Body of pancreas (tissue), 4 donors: Measurements from ENCODE around the gene ANO10.

ENCODE experiments used
- CTCF ChIP-seq, 7 experiments: fragments of 450-650 bp in 4 of 7; fragments of 200-600 bp in 3 of 7; sonication (generic) in 3 of 7; IDR thresholded peaks; one replicate each; pipeline ENCODE4 v1.5.1; 2016 to 2019; ENCODE audit warnings: antibody characterized with exemption in 7 of 7
- POLR2A ChIP-seq, 3 donors: fragments of 450-650 bp; IDR thresholded peaks; one replicate each; pipeline ENCODE4 v1.6.1; 2016; ENCODE audit warnings: antibody characterized with exemption in 3 of 3, mild to moderate bottlenecking in 2 of 3

DNA sequence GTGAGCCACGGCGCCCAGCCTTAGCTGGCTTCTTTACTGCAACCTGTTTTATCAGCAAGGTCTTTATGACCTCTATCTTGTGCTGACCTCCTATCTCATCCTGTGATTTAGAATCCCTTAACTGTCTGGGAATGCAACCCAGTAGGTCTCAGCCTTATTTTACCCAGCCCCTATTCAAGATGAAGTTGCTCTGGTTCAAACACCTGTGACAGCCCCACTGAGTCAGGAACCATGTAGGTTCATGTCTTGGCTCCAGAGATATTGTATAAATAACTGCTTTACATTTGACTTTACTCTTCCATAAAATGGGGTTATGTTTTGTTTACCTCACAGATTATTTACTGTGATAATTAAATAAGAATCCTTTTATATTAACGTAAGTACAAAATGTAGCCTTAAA is 27.1 kb upstream of the ANO10 start:
- TF ChIP-seq CTCF (IDR thresholded peaks at IDR 0.05) (no peak), POLR2A (IDR thresholded peaks at IDR 0.05) (no peak)
